SK-N-SH (cell line): ENCODE results near the gene ADAMTS13. TPM values are rescaled to one million over a fixed set of nuclear protein-coding genes. Genes with fewer than 3 reads are reported as not detected.

ENCODE experiments used
- CTCF ChIA-PET: fragments of 300-600, 350-600 bp; formaldehyde crosslinking; extraction: SDS; loops from one replicate; lab custom pipeline; 2021; lab: Yijun Ruan, JAX
- POLR2A ChIA-PET: fragments of 350-600 bp; sonication (Branson Sonifier 250); formaldehyde crosslinking; extraction: SDS; loops from one replicate; lab custom pipeline; 2020; ENCODE audit warnings: antibody characterized with exemption, inconsistent platforms; lab: Yijun Ruan, JAX
- DNase-seq: peaks from one replicate; pipeline ENCODE4 v3.0.0; 2012
- H2AFZ ChIP-seq: fragments of 200-600 bp; sonication (generic); 2 replicates; pipeline ENCODE4 v1.8.1; 2016; ENCODE audit warnings: antibody characterized with exemption, mild to moderate bottlenecking, low read depth
- H3F3A ChIP-seq: fragments of 200-600 bp; sonication (generic); replicated peaks from 2 replicates; pipeline ENCODE3; 2016; ENCODE audit warnings: antibody characterized with exemption, mild to moderate bottlenecking; ENCODE audit not compliant: insufficient read depth
- H3K27ac ChIP-seq, 2 experiments: fragments of 200-500 bp in 1 of 2; fragments of 200-600 bp in 1 of 2; sonication (Bioruptor generic) in 1 of 2; sonication (generic), shearing (Covaris generic) in 1 of 2; 2 replicates each; pipeline versions ENCODE4 v1.5.1 to v1.6.1; 2014 to 2016; ENCODE audit warnings: low read depth in 2 of 2, inconsistent platforms in 1 of 2, low read length in 1 of 2, mild to moderate bottlenecking in 1 of 2, mixed read lengths in 1 of 2
- H3K27me3 ChIP-seq: fragments of 200-600 bp; sonication (generic), shearing (Covaris generic); 2 replicates; pipeline ENCODE4 v1.6.1; 2016; ENCODE audit warnings: mixed run types; ENCODE audit not compliant: insufficient read depth
- H3K36me3 ChIP-seq, 2 experiments: fragments of 200-500 bp in 1 of 2; fragments of 200-600 bp in 1 of 2; sonication (Bioruptor generic) in 1 of 2; sonication (generic) in 1 of 2; replicated peaks in 1 of 2; 2 replicates each; pipeline versions ENCODE3 to v1.5.1; 2014 to 2016; ENCODE audit warnings: low read length in 1 of 2, mild to moderate bottlenecking in 1 of 2; ENCODE audit not compliant: insufficient read depth in 2 of 2, control insufficient read depth in 1 of 2
- H3K4me1 ChIP-seq, 2 experiments: fragments of 200-500 bp in 1 of 2; fragments of 200-600 bp in 1 of 2; sonication (Bioruptor generic) in 1 of 2; sonication (generic), shearing (Covaris generic) in 1 of 2; 2 replicates each; pipeline versions ENCODE4 v1.5.1 to v1.6.1; 2014 to 2016; ENCODE audit warnings: low read depth in 1 of 2, low read length in 1 of 2, mixed run types in 1 of 2; ENCODE audit not compliant: insufficient read depth in 2 of 2, control insufficient read depth in 1 of 2
- H3K4me2 ChIP-seq: fragments of 200-600 bp; sonication (generic), shearing (Covaris generic); 2 replicates; pipeline ENCODE4 v1.6.1; 2017; ENCODE audit warnings: mixed run types
- H3K4me3 ChIP-seq, 2 experiments: fragments of 200-500 bp in 1 of 2; fragments of 200-600 bp in 1 of 2; sonication (Bioruptor generic) in 1 of 2; sonication (generic), shearing (Covaris generic) in 1 of 2; 2 replicates each; pipeline versions ENCODE4 v1.5.1 to v1.8.1; 2014 to 2016; ENCODE audit warnings: low read depth in 2 of 2, inconsistent platforms in 1 of 2, low read length in 1 of 2, mild to moderate bottlenecking in 1 of 2, mixed read lengths in 1 of 2, moderate library complexity in 1 of 2
- H3K79me2 ChIP-seq: fragments of 200-600 bp; sonication (generic); 2 replicates; pipeline ENCODE4 v1.8.1; 2017; ENCODE audit warnings: mild to moderate bottlenecking; ENCODE audit not compliant: insufficient read depth
- H3K9ac ChIP-seq: fragments of 200-600 bp; sonication (generic); 2 replicates; pipeline ENCODE4 v1.6.1; 2017; ENCODE audit warnings: mixed run types
- H3K9me2 ChIP-seq: fragments of 200-600 bp; sonication (generic); 2 replicates; pipeline ENCODE4 v1.6.1; 2017; ENCODE audit warnings: mixed run types
- H3K9me3 ChIP-seq: fragments of 200-600 bp; sonication (generic); 2 replicates; pipeline ENCODE4 v1.6.1; 2017; ENCODE audit warnings: mixed run types, mild to moderate bottlenecking, moderate library complexity
- H4K20me1 ChIP-seq: fragments of 200-600 bp; sonication (generic); 2 replicates; pipeline ENCODE4 v1.6.1; 2017; ENCODE audit warnings: mild to moderate bottlenecking, mixed run types; ENCODE audit not compliant: insufficient read depth
- EZH2phosphoT487 ChIP-seq: fragments of 200-600 bp; sonication (generic); IDR thresholded peaks from 2 replicates; pipeline ENCODE4 v1.6.1; 2017; ENCODE audit warnings: low read depth, mixed run types, mild to moderate bottlenecking, antibody characterized with exemption, moderate library complexity, borderline replicate concordance
- FOXM1 ChIP-seq: IDR thresholded peaks from 2 replicates; pipeline ENCODE4 v1.4.0; 2012; ENCODE audit warnings: low read depth, mild to moderate bottlenecking
- GATA2 ChIP-seq: sonication (generic); formaldehyde crosslinking; IDR thresholded peaks from 2 replicates; pipeline ENCODE4 v1.5.0; 2020; ENCODE audit warnings: mild to moderate bottlenecking, missing genetic modification reagents
- MEF2A ChIP-seq: IDR thresholded peaks from 2 replicates; pipeline ENCODE4 v1.4.0; 2012; ENCODE audit warnings: low read depth, borderline replicate concordance
- MXI1 ChIP-seq: IDR thresholded peaks from 2 replicates; pipeline ENCODE4 v1.6.1; 2012; ENCODE audit warnings: mild to moderate bottlenecking, low read depth, low read length, improper control_type of control experiment
- NRF1 ChIP-seq: IDR thresholded peaks from 2 replicates; pipeline ENCODE4 v1.6.1; 2012; ENCODE audit warnings: low read depth, mild to moderate bottlenecking, low read length
- RAD21 ChIP-seq: IDR thresholded peaks from 2 replicates; pipeline ENCODE4 v1.6.1; 2012; ENCODE audit warnings: mild to moderate bottlenecking, low read length
- RCOR1 ChIP-seq: fragments of 150-350 bp; IDR thresholded peaks from 2 replicates; pipeline ENCODE4 v1.6.1; 2017; ENCODE audit warnings: antibody characterized with exemption, low read length
- RFX5 ChIP-seq: IDR thresholded peaks from 2 replicates; pipeline ENCODE4 v1.6.1; 2012; ENCODE audit warnings: mild to moderate bottlenecking, improper control_type of control experiment, low read length
- RXRA ChIP-seq: IDR thresholded peaks from 2 replicates; pipeline ENCODE4 v1.4.0; 2012; ENCODE audit warnings: low read depth, mild to moderate bottlenecking, borderline replicate concordance
- SIN3A ChIP-seq: IDR thresholded peaks from 2 replicates; pipeline ENCODE4 v1.6.1; 2012; ENCODE audit warnings: low read depth, mild to moderate bottlenecking, low read length, moderate library complexity, borderline replicate concordance
- TAF1 ChIP-seq: IDR thresholded peaks from 2 replicates; pipeline ENCODE4 v1.6.1; 2012; ENCODE audit warnings: low read depth, mild to moderate bottlenecking, low read length, moderate library complexity, borderline replicate concordance
- TCF12 ChIP-seq: IDR thresholded peaks from 2 replicates; pipeline ENCODE4 v1.4.0; 2012
- TEAD4 ChIP-seq: IDR thresholded peaks from 2 replicates; pipeline ENCODE4 v1.4.0; 2012; ENCODE audit warnings: mild to moderate bottlenecking, borderline replicate concordance; ENCODE audit not compliant: insufficient read depth
- USF1 ChIP-seq: IDR thresholded peaks from 2 replicates; pipeline ENCODE4 v1.4.0; 2012; ENCODE audit warnings: low read depth, borderline replicate concordance
- YY1 ChIP-seq: IDR thresholded peaks from 2 replicates; pipeline ENCODE4 v1.4.0; 2012; ENCODE audit warnings: low read depth, mild to moderate bottlenecking
- WGBS: methylation state at CpG from one replicate; pipeline ENCODE4 v1.1.6; 2017; ENCODE audit warnings: low lambda C conversion rate; 5-methylcytosine and 5-hydroxymethylcytosine counted together
- polyA plus RNA-seq, 3 experiments: library from polyadenylated mRNA; depleted of rRNA; stranded (reverse); fragments of >200 nt; gene quantifications; 2 replicates each; pipeline ENCODE4 v1.2.3, GENCODE V29; 2012
- TF ChIP-seq, protein P1 (sequence below): IDR thresholded peaks from 2 replicates; pipeline ENCODE4 v1.6.1; 2012; ENCODE audit warnings: mild to moderate bottlenecking, low read depth, low read length, moderate library complexity

The ADAMTS13 gene
- polyA plus RNA-seq, 1 of the 3 experiments (the other 2 are of a cell fraction): 10.6 TPM

GRCh38 chr9:133468374-133468773 lies 46.2 kb downstream of the ADAMTS13 start:
- no peak for DNase-seq
- H4K20me1 ChIP-seq: no peaks in the 10 kb centered on the region
- H3F3A ChIP-seq: peaks cover 10% of the 10 kb centered on the region
- no peaks in the 10 kb centered on the region for H3K9me3 ChIP-seq
- no peak overlapping the region for H3K9ac ChIP-seq
- H2AFZ ChIP-seq: no peak overlapping the region
- no peaks in the 10 kb centered on the region for H3K27me3 ChIP-seq
- H3K36me3 ChIP-seq: peaks cover 0 to 16% of the 10 kb centered on the region in 2 experiments
- no peak for TF ChIP-seq RCOR1
- TF ChIP-seq RXRA: no peak
- no peak for TF ChIP-seq TEAD4
- no peak for TF ChIP-seq MEF2A
- TF ChIP-seq SIN3A: no peak
- CTCF ChIA-PET: no interaction called here
- H3K27ac ChIP-seq: peak overlapping the region in 1 of 2 experiments; percentile 8; a peak in 1 of 4 replicates
- H3K79me2 ChIP-seq: no peaks in the 10 kb centered on the region
- H3K4me3 ChIP-seq: no peak overlapping the region
- no peak overlapping the region for H3K4me2 ChIP-seq
- 97% methylated on average over 6 of the region's 11 CpGs for WGBS
- POLR2A ChIA-PET: interaction anchor here (1.5 to 2.0 kb wide), 2 partner anchors 9 to 10 kb away, joined by 4 to 8 read pairs; partner anchors contain the start of gene SLC2A6
- no peaks in the 10 kb centered on the region; a peak in 1 of 4 replicates for H3K4me1 ChIP-seq
- H3K9me2 ChIP-seq: no peaks in the 10 kb centered on the region

- peak overlapping the region in 1 of 2 experiments; percentile 8; a peak in 1 of 4 replicates for H3K27ac ChIP-seq
- H3K4me3 ChIP-seq: no peak overlapping the region
- no peaks in the 10 kb centered on the region for H3K9me2 ChIP-seq
- H3F3A ChIP-seq: peaks cover 10% of the 10 kb centered on the region
- no peak for TF ChIP-seq FOXM1
- TF ChIP-seq, all 33 proteins: peak for 0
- H4K20me1 ChIP-seq: no peaks in the 10 kb centered on the region
- no peaks in the 10 kb centered on the region; a peak in 1 of 4 replicates for H3K4me1 ChIP-seq
- no peak overlapping the region for H3K9ac ChIP-seq
- H3K27me3 ChIP-seq: no peaks in the 10 kb centered on the region
- H2AFZ ChIP-seq: no peak overlapping the region
- WGBS: 78% methylated on average over 5 of the region's 6 CpGs
- ChIA-PET CTCF (interaction anchor here (0.9 to 1.5 kb wide), 2 partner anchors 10 to 17 kb away, joined by 3 to 5 read pairs; partner anchors contain the start of gene SLC2A6), POLR2A (interaction anchor here (1.1 to 2.0 kb wide), 3 partner anchors 8 to 21 kb away, joined by 3 to 8 read pairs (median 4); partner anchors contain the start of gene SLC2A6)
- H3K36me3 ChIP-seq: peaks cover 0 to 19% of the 10 kb centered on the region in 2 experiments
- no peaks in the 10 kb centered on the region for H3K79me2 ChIP-seq
- no peaks in the 10 kb centered on the region for H3K9me3 ChIP-seq
- no peak for DNase-seq
- no peak overlapping the region for H3K4me2 ChIP-seq
These were observed 46.7 kb downstream of the ADAMTS13 start for GRCh38 chr9:133468777-133469421.

DNA sequence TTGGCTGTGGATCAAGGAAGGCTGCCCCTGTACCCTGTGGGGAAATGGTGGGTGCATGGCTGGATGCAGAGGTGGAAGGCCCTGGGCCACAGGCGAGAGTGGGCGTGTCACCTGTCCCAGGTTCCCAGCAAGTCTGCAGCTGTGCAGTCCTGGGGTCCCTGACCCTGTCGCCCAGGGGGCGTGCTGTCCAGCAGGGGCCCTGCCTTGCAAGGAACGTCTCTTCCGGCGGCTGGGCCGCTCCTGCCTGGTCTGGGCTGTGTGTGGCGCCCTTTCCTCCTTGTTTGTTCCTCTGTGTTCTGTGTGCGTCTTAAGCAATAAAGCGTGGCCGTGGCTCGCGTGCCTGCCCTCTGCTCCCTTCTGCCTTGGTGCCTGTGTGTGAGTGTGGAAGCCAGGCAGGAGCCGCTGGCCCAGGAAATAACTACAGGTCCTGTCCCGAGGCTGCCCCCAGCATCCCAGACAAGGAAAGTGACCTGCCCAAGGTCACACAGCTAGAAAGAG lies 48.3 kb downstream of the ADAMTS13 start:
- Histone ChIP-seq H4K20me1 (no peaks in the 10 kb centered on the region), H3F3A (peaks cover 9% of the 10 kb centered on the region), H2AFZ (no peak overlapping the region), H3K79me2 (no peaks in the 10 kb centered on the region), H3K9me3 (no peaks in the 10 kb centered on the region), H3K4me2 (no peak overlapping the region), H3K4me1 (peaks cover 0 to 7% of the 10 kb centered on the region in 2 experiments; a peak in 1 of 4 replicates), H3K27me3 (no peaks in the 10 kb centered on the region), H3K9me2 (no peaks in the 10 kb centered on the region), H3K36me3 (peaks cover 0 to 23% of the 10 kb centered on the region in 2 experiments), H3K4me3 (no peak overlapping the region), H3K9ac (no peak overlapping the region), H3K27ac (no peak overlapping the region)
- WGBS: 87% methylated on average over 7 of the region's 16 CpGs
- DNase-seq: no peak
- ChIA-PET CTCF (no interaction called here), POLR2A (interaction anchor here (2.0 kb wide), 1 partner anchor 8 kb away, joined by 8 read pairs; the partner anchor contains the start of gene SLC2A6)
- TF ChIP-seq GATA2: no peak
- TF ChIP-seq EZH2phosphoT487: no peak
- no peak for TF ChIP-seq MXI1
- TF ChIP-seq USF1: no peak
- TF ChIP-seq RXRA: no peak
- TF ChIP-seq, protein P1, sequence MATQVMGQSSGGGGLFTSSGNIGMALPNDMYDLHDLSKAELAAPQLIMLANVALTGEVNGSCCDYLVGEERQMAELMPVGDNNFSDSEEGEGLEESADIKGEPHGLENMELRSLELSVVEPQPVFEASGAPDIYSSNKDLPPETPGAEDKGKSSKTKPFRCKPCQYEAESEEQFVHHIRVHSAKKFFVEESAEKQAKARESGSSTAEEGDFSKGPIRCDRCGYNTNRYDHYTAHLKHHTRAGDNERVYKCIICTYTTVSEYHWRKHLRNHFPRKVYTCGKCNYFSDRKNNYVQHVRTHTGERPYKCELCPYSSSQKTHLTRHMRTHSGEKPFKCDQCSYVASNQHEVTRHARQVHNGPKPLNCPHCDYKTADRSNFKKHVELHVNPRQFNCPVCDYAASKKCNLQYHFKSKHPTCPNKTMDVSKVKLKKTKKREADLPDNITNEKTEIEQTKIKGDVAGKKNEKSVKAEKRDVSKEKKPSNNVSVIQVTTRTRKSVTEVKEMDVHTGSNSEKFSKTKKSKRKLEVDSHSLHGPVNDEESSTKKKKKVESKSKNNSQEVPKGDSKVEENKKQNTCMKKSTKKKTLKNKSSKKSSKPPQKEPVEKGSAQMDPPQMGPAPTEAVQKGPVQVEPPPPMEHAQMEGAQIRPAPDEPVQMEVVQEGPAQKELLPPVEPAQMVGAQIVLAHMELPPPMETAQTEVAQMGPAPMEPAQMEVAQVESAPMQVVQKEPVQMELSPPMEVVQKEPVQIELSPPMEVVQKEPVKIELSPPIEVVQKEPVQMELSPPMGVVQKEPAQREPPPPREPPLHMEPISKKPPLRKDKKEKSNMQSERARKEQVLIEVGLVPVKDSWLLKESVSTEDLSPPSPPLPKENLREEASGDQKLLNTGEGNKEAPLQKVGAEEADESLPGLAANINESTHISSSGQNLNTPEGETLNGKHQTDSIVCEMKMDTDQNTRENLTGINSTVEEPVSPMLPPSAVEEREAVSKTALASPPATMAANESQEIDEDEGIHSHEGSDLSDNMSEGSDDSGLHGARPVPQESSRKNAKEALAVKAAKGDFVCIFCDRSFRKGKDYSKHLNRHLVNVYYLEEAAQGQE: no peak
- no peak for TF ChIP-seq RFX5
- TF ChIP-seq YY1: no peak
- TF ChIP-seq TAF1: no peak
- no peak for TF ChIP-seq NRF1
- no peak for TF ChIP-seq TCF12
- TF ChIP-seq RAD21: no peak
